CD14-positive monocyte (primary cell): ENCODE results near the gene NRG3. TPM values are rescaled to one million over a fixed set of nuclear protein-coding genes. Genes with fewer than 3 reads are reported as not detected.

Experiments used
- DNase-seq, 3 donors: peaks; one replicate each; pipeline ENCODE4 v3.0.0-alpha.2; 2011 to 2022
- H2AFZ ChIP-seq: 2 replicates; pipeline ENCODE4 v1.6.0; 2012; ENCODE audit warnings: mild to moderate bottlenecking, low read depth, low read length, inconsistent platforms; ENCODE audit not compliant: insufficient read depth, poor library complexity, severe bottlenecking
- H3K27ac ChIP-seq, 2 donors: 1 replicate in 1 of 2; 2 replicates in 1 of 2; pipeline ENCODE4 v1.5.1; 2012 to 2013; ENCODE audit warnings: low read length in 2 of 2, control low read depth in 1 of 2, inconsistent platforms in 1 of 2, low read depth in 1 of 2, mild to moderate bottlenecking in 1 of 2
- H3K27me3 ChIP-seq, 2 donors: one replicate each; pipeline versions ENCODE4 v1.6.0 to v1.6.1; 2011 to 2013; ENCODE audit warnings: low read length in 2 of 2; ENCODE audit not compliant: control insufficient read depth in 2 of 2, insufficient read depth in 2 of 2
- H3K36me3 ChIP-seq, 2 donors: replicated peaks in 1 of 2; 1 replicate in 1 of 2; 2 replicates in 1 of 2; pipeline versions ENCODE4 v1.5.1 to v1.6.1; 2012 to 2013; ENCODE audit warnings: low read length in 2 of 2, control low read depth in 1 of 2, inconsistent platforms in 1 of 2, mild to moderate bottlenecking in 1 of 2; ENCODE audit not compliant: insufficient read depth in 2 of 2, control insufficient read depth in 1 of 2
- H3K4me1 ChIP-seq, 2 donors: 1 replicate in 1 of 2; 2 replicates in 1 of 2; pipeline versions ENCODE4 v1.5.1 to v1.6.1; 2012 to 2013; ENCODE audit warnings: low read length in 2 of 2, control low read depth in 1 of 2, inconsistent platforms in 1 of 2, mild to moderate bottlenecking in 1 of 2, moderate library complexity in 1 of 2; ENCODE audit not compliant: insufficient read depth in 2 of 2, control insufficient read depth in 1 of 2
- H3K4me2 ChIP-seq: replicated peaks from 2 replicates; pipeline ENCODE3; 2012; ENCODE audit warnings: low read length, moderate library complexity, mild to moderate bottlenecking; ENCODE audit not compliant: poor library complexity, severe bottlenecking; ENCODE audit errors: extremely low read depth
- H3K4me3 ChIP-seq, 3 experiments: fragments of 200-600 bp in 1 of 3; sonication (generic) in 1 of 3; replicated peaks in 1 of 3; 1 replicate in 2 of 3; 2 replicates in 1 of 3; pipeline ENCODE4 v1.5.1; 2011 to 2013; ENCODE audit warnings: low read length in 3 of 3, mild to moderate bottlenecking in 3 of 3, control low read depth in 2 of 3, low read depth in 2 of 3, inconsistent platforms in 1 of 3, moderate library complexity in 1 of 3
- H3K79me2 ChIP-seq: 2 replicates; pipeline ENCODE4 v1.6.0; 2012; ENCODE audit warnings: mild to moderate bottlenecking, control low read depth, inconsistent platforms, low read length, moderate library complexity; ENCODE audit not compliant: insufficient read depth
- H3K9ac ChIP-seq: 2 replicates; pipeline ENCODE4 v1.6.0; 2017; ENCODE audit warnings: low read length, mild to moderate bottlenecking; ENCODE audit not compliant: insufficient read depth, poor library complexity, severe bottlenecking
- H3K9me3 ChIP-seq, 2 donors: replicated peaks in 1 of 2; 1 replicate in 1 of 2; 2 replicates in 1 of 2; pipeline versions ENCODE4 v1.5.1 to v1.6.1; 2012 to 2013; ENCODE audit warnings: low read length in 2 of 2, control low read depth in 1 of 2; ENCODE audit not compliant: control insufficient read depth in 1 of 2, insufficient read depth in 1 of 2
- H4K20me1 ChIP-seq: 2 replicates; pipeline ENCODE4 v1.6.0; 2012; ENCODE audit warnings: mild to moderate bottlenecking, low read length, control low read depth, moderate library complexity; ENCODE audit not compliant: insufficient read depth
- H3K27ac Mint-ChIP-seq, 7 donors: one replicate each; pipeline ENCODE4 v1.8.0; 2020; ENCODE audit warnings: mild to moderate bottlenecking in 7 of 7, mixed read lengths in 7 of 7, moderate library complexity in 6 of 7, inconsistent platforms in 2 of 7
- H3K27me3 Mint-ChIP-seq, 3 donors: one replicate each; pipeline ENCODE4 v1.8.0; 2021 to 2022; ENCODE audit warnings: low read depth in 3 of 3, mild to moderate bottlenecking in 3 of 3, mixed read lengths in 3 of 3, moderate library complexity in 3 of 3, inconsistent platforms in 1 of 3
- H3K36me3 Mint-ChIP-seq, 2 donors: one replicate each; pipeline ENCODE4 v1.8.0; 2020; ENCODE audit warnings: mixed read lengths in 2 of 2, inconsistent platforms in 1 of 2, mild to moderate bottlenecking in 1 of 2
- H3K4me1 Mint-ChIP-seq: one replicate; pipeline ENCODE4 v1.8.0; 2020; ENCODE audit warnings: mild to moderate bottlenecking, mixed read lengths
- H3K4me3 Mint-ChIP-seq, 2 donors: one replicate each; pipeline ENCODE4 v1.8.0; 2020; ENCODE audit warnings: mild to moderate bottlenecking in 2 of 2, mixed read lengths in 2 of 2, moderate library complexity in 1 of 2
- H3K9me3 Mint-ChIP-seq, 7 donors: one replicate each; pipeline ENCODE4 v1.8.0; 2020 to 2022; ENCODE audit warnings: mixed read lengths in 7 of 7, mild to moderate bottlenecking in 6 of 7, moderate library complexity in 6 of 7, inconsistent platforms in 2 of 7
- WGBS: methylation state at CpG from one replicate; pipeline ENCODE4 v1.1.5; 2013; ENCODE audit warnings: missing lambda C conversion rate; ENCODE audit not compliant: insufficient coverage; 5-methylcytosine and 5-hydroxymethylcytosine counted together
- intact Hi-C, 2 donors: fragments of 100-400 bp; cut with micrococcal nuclease; formaldehyde crosslinking; loops; one replicate each; pipeline versions ENCODE4 v1.15.0 to v1.15.1; 2023
- polyA plus RNA-seq, 3 donors: library from polyadenylated mRNA; depleted of rRNA in 1 of 3; unstranded in 2 of 3; stranded (reverse) in 1 of 3; fragments of 300-500 nt in 2 of 3; fragments of >200 nt in 1 of 3; fragmentation: Illumina TruSeq in 2 of 3; gene quantifications; 1 replicate in 2 of 3; 2 replicates in 1 of 3; pipeline ENCODE4 v1.2.3, GENCODE V29; 2012 to 2021
- TF ChIP-seq, protein P1 (sequence below): fragments of 200-600 bp; IDR thresholded peaks from one replicate; pipeline ENCODE4 v1.8.0; 2022; ENCODE audit warnings: antibody characterized with exemption, mild to moderate bottlenecking

The NRG3 gene
- polyA plus RNA-seq, 3 donors = not detected

GRCh38 chr10:83007510-83007909 is 1132.5 kb downstream of the NRG3 start:
- H2AFZ ChIP-seq = no peak overlapping the region
- WGBS = 80% methylated on average over 3 of the region's 3 CpGs
- Mint-ChIP-seq H3K27me3 (peaks cover 0 to 1% (median 0%) of the 10 kb centered on the region in 3 donors), H3K36me3 (no peaks in the 10 kb centered on the region), H3K27ac (no peak overlapping the region), H3K9me3 (peaks cover 0 to 3% (median 0%) of the 10 kb centered on the region in 7 donors), H3K4me3 (no peak overlapping the region), H3K4me1 (no peaks in the 10 kb centered on the region)
- no peaks in the 10 kb centered on the region for H4K20me1 ChIP-seq
- TF ChIP-seq, protein P1, sequence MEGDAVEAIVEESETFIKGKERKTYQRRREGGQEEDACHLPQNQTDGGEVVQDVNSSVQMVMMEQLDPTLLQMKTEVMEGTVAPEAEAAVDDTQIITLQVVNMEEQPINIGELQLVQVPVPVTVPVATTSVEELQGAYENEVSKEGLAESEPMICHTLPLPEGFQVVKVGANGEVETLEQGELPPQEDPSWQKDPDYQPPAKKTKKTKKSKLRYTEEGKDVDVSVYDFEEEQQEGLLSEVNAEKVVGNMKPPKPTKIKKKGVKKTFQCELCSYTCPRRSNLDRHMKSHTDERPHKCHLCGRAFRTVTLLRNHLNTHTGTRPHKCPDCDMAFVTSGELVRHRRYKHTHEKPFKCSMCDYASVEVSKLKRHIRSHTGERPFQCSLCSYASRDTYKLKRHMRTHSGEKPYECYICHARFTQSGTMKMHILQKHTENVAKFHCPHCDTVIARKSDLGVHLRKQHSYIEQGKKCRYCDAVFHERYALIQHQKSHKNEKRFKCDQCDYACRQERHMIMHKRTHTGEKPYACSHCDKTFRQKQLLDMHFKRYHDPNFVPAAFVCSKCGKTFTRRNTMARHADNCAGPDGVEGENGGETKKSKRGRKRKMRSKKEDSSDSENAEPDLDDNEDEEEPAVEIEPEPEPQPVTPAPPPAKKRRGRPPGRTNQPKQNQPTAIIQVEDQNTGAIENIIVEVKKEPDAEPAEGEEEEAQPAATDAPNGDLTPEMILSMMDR = no peak
- H3K9ac ChIP-seq = no peak overlapping the region
- no peaks in the 10 kb centered on the region for H3K9me3 ChIP-seq
- H3K4me3 ChIP-seq = no peak overlapping the region
- no peak overlapping the region for H3K4me2 ChIP-seq
- H3K27ac ChIP-seq = no peak overlapping the region
- H3K79me2 ChIP-seq = no peaks in the 10 kb centered on the region
- no peaks in the 10 kb centered on the region for H3K36me3 ChIP-seq
- no peaks in the 10 kb centered on the region for H3K4me1 ChIP-seq
- intact Hi-C loops = no loop called here
- no peak for DNase-seq
- no peaks in the 10 kb centered on the region for H3K27me3 ChIP-seq

DNA sequence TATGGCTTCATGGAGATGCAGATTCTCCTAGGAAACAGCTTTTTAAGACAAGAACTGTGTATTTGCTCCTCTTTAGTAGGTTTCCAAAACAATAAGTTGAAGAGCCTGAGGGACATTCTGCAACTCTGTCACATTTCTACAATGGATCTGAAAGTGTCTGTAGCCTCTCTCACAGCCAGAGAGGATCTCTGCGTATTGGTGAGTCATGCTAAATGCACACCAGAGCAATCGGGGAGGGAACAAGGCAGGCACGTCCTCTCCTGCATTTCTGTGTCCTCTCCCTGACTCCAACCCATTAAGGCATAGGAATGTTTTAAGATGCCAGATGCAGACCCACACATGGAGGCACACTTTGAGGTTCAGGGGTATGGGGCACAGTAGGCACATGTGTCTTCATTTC is 1137.9 kb downstream of the NRG3 start:
- Mint-ChIP-seq H3K4me1 (no peaks in the 10 kb centered on the region), H3K36me3 (no peaks in the 10 kb centered on the region), H3K27ac (no peak overlapping the region), H3K9me3 (peaks cover 0 to 3% (median 0%) of the 10 kb centered on the region in 7 donors), H3K27me3 (peaks cover 0 to 1% (median 0%) of the 10 kb centered on the region in 3 donors), H3K4me3 (no peak overlapping the region)
- H3K27ac ChIP-seq = no peak overlapping the region
- intact Hi-C loops = no loop called here
- no peak for DNase-seq
- no peaks in the 10 kb centered on the region for H4K20me1 ChIP-seq
- no peak overlapping the region for H2AFZ ChIP-seq
- no peaks in the 10 kb centered on the region for H3K27me3 ChIP-seq
- TF ChIP-seq, protein P1 = no peak
- H3K36me3 ChIP-seq = no peaks in the 10 kb centered on the region
- 80% methylated on average over 2 of the region's 3 CpGs for WGBS
- H3K4me2 ChIP-seq = no peak overlapping the region
- H3K9me3 ChIP-seq = no peaks in the 10 kb centered on the region
- no peak overlapping the region for H3K4me3 ChIP-seq
- no peaks in the 10 kb centered on the region for H3K79me2 ChIP-seq
- H3K9ac ChIP-seq = no peak overlapping the region
- no peaks in the 10 kb centered on the region for H3K4me1 ChIP-seq
